Loucy (cell line): ENCODE measurements around the gene S100B.

Experiments
- H2AFZ ChIP-seq: fragments of 200-600 bp; sonication (generic); 2 replicates; pipeline ENCODE4 v1.6.0; 2016; ENCODE audit warnings: antibody characterized with exemption, mild to moderate bottlenecking, low read length, moderate library complexity
- H3F3A ChIP-seq: fragments of 200-600 bp; 2 replicates; pipeline ENCODE4 v1.6.0; 2016; ENCODE audit warnings: antibody characterized with exemption, low read depth, mild to moderate bottlenecking
- H3K27me3 ChIP-seq: fragments of 200-600 bp; sonication (generic); 2 replicates; pipeline ENCODE4 v1.6.1; 2014; ENCODE audit warnings: low read length, mild to moderate bottlenecking; ENCODE audit not compliant: insufficient read depth, poor library complexity, severe bottlenecking
- H3K36me3 ChIP-seq: fragments of 200-600 bp; sonication (generic); 2 replicates; pipeline ENCODE4 v1.6.1; 2016; ENCODE audit warnings: low read length; ENCODE audit not compliant: insufficient read depth
- H3K4me1 ChIP-seq: fragments of 200-600 bp; sonication (generic); 2 replicates; pipeline ENCODE4 v1.5.1; 2014; ENCODE audit warnings: low read length, mild to moderate bottlenecking; ENCODE audit not compliant: insufficient read depth, poor library complexity, severe bottlenecking
- H3K4me2 ChIP-seq: fragments of 200-600 bp; sonication (generic); 2 replicates; pipeline ENCODE4 v1.6.0; 2014; ENCODE audit warnings: antibody characterized with exemption, low read length, low read depth, mild to moderate bottlenecking; ENCODE audit not compliant: poor library complexity, severe bottlenecking
- H3K4me3 ChIP-seq: fragments of 200-600 bp; sonication (generic); 2 replicates; pipeline ENCODE4 v1.5.1; 2014; ENCODE audit warnings: low read length, mild to moderate bottlenecking, mixed read lengths; ENCODE audit not compliant: poor library complexity, severe bottlenecking
- H3K79me2 ChIP-seq: fragments of 200-600 bp; sonication (generic); 2 replicates; pipeline ENCODE4 v1.6.1; 2014; ENCODE audit warnings: low read length; ENCODE audit not compliant: insufficient read depth
- H3K9ac ChIP-seq: fragments of 200-600 bp; sonication (generic); 2 replicates; pipeline ENCODE4 v1.6.0; 2014; ENCODE audit warnings: mild to moderate bottlenecking, low read depth, low read length, moderate library complexity; ENCODE audit not compliant: poor library complexity, severe bottlenecking
- H3K9me2 ChIP-seq: fragments of 200-600 bp; sonication (generic); replicated peaks from 2 replicates; pipeline ENCODE4 v1.6.1; 2016; ENCODE audit warnings: low read depth, low read length, mixed read lengths
- H3K9me3 ChIP-seq: fragments of 200-600 bp; sonication (generic); 2 replicates; pipeline ENCODE4 v1.6.1; 2014; ENCODE audit warnings: mild to moderate bottlenecking, antibody characterized with exemption, low read length, low read depth; ENCODE audit not compliant: insufficient read depth
- H4K20me1 ChIP-seq: fragments of 200-600 bp; sonication (generic); 2 replicates; pipeline ENCODE4 v1.6.0; 2014; ENCODE audit warnings: antibody characterized with exemption, low read length, mild to moderate bottlenecking; ENCODE audit not compliant: insufficient read depth, poor library complexity, severe bottlenecking
- CTCF ChIP-seq: fragments of 200-600 bp; sonication (generic); conservative IDR thresholded peaks from 2 replicates; pipeline ENCODE4 v1.5.1; 2014; ENCODE audit warnings: mild to moderate bottlenecking, antibody characterized with exemption, low read length
- EZH2phosphoT487 ChIP-seq: fragments of 200-600 bp; IDR thresholded peaks from 2 replicates; pipeline ENCODE4 v1.6.1; 2018; ENCODE audit warnings: antibody characterized with exemption, mild to moderate bottlenecking, moderate library complexity, borderline replicate concordance

Gene S100B

DNA sequence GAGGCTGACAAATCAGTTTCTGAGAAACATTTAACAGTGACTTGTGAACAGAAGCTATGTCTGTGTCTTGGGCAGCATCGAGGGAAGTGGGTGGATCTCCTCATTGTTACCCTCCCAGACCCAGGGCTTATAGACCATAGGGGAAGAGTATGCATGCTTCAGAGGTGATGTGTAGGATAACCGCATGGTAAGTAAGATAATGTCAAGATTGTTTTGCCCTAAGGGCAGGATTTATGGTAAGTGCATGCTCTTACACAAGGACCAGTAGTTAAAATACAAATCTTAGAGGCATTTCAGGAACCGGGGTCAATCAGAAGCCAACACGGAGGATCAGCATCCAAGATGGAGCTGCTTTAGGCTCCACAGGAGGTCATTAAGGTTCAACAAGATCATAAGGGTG is 22.8 kb upstream of the S100B start:
- Histone ChIP-seq H3K27me3 (no peaks in the 10 kb centered on the region), H3K4me2 (no peak overlapping the region), H3F3A (no peaks in the 10 kb centered on the region), H4K20me1 (no peaks in the 10 kb centered on the region), H3K4me3 (no peak overlapping the region), H3K4me1 (peaks cover 5% of the 10 kb centered on the region), H3K9ac (no peak overlapping the region), H3K79me2 (no peaks in the 10 kb centered on the region), H3K9me3 (peaks cover 14% of the 10 kb centered on the region; the same call in 1 of the 2 replicates), H3K9me2 (no peaks in the 10 kb centered on the region), H2AFZ (no peak overlapping the region), H3K36me3 (no peaks in the 10 kb centered on the region)
- no peak for TF ChIP-seq EZH2phosphoT487
- TF ChIP-seq CTCF: no peak

DNA sequence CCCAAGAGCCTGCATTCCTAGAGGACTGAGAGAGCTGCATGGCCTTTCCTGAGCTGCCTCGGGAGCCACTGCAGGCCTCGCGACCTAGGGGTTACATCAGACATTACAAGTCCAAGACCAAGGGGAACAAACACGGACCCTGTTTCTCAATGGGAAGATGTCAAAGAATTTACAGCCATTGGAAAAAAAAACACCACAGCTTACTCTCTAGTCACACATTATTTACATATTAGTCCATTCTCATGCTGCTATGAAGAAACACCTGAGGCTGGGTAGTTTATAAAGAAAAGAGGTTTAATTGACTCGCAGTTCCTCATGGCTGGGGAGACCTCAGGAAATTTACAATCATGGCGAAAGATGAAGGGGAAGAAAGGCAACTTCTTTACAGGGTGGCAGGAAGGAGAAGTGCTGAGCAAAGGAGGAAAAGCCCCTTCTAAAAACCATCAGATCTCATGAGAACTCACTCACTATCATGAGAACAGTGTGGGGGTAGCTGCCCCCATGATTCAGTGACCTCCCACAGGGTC is 22.2 kb upstream of the S100B start:
- TF ChIP-seq CTCF (no peak), EZH2phosphoT487 (no peak)
- Histone ChIP-seq H3K27me3 (no peaks in the 10 kb centered on the region), H4K20me1 (no peaks in the 10 kb centered on the region), H3K4me3 (no peak overlapping the region), H3K9ac (no peak overlapping the region), H3K9me3 (peaks cover 14% of the 10 kb centered on the region; the same call in 1 of the 2 replicates), H2AFZ (no peak overlapping the region), H3F3A (0 out of 2 replicates have a peak, but pooled peaks cover 3% of the 10 kb centered on the region), H3K4me1 (peaks cover 12% of the 10 kb centered on the region), H3K79me2 (no peaks in the 10 kb centered on the region), H3K36me3 (no peaks in the 10 kb centered on the region), H3K9me2 (no peaks in the 10 kb centered on the region), H3K4me2 (no peak overlapping the region)

GRCh38 chr21:46626536-46626935 is 21.7 kb upstream of the S100B start:
- Histone ChIP-seq H3F3A (0 out of 2 replicates have a peak, but pooled peaks cover 3% of the 10 kb centered on the region), H3K9ac (no peak overlapping the region), H3K27me3 (no peaks in the 10 kb centered on the region), H3K79me2 (no peaks in the 10 kb centered on the region), H3K4me2 (no peak overlapping the region), H3K36me3 (no peaks in the 10 kb centered on the region), H3K9me2 (no peaks in the 10 kb centered on the region), H4K20me1 (no peaks in the 10 kb centered on the region), H3K9me3 (peaks cover 14% of the 10 kb centered on the region; the same call in 1 of the 2 replicates), H2AFZ (no peak overlapping the region), H3K4me3 (no peak overlapping the region), H3K4me1 (peaks cover 17% of the 10 kb centered on the region)
- no peak for TF ChIP-seq EZH2phosphoT487
- no peak for TF ChIP-seq CTCF
